ENCODE results near the gene PTPN3. TPM values are rescaled to one million over a fixed set of nuclear protein-coding genes. Genes with fewer than 3 reads are reported as not detected.

The PTPN3 gene
- total and polyA plus RNA-seq, 9 of the 15 experiments (the other 6 are each of a cell fraction or from before 2014, with no cell fraction given) = 0.02 TPM; not detected in 8

- in situ Hi-C loops (cut with MboI) = no loop called here
- H3K27me3 ChIP-seq (ENCODE audit: control insufficient read depth in 2 of 2, insufficient read depth in 2 of 2, low read length in 2 of 2) = peaks cover 0 to 29% of the 10 kb centered on the region in 2 experiments; a peak in 4 of 5 replicates
- BruUV-seq (replicated peaks) = no TSS peak
- TF ChIP-seq TCF3 (CRISPR knock-in tag; IDR thresholded peaks at IDR 0.05) (no peak), ZNF316 (IDR thresholded peaks at IDR 0.05) (no peak), PATZ1 (CRISPR knock-in tag; IDR thresholded peaks at IDR 0.05; ENCODE audit: borderline replicate concordance) (no peak)
- TF ChIP-seq, protein P1, sequence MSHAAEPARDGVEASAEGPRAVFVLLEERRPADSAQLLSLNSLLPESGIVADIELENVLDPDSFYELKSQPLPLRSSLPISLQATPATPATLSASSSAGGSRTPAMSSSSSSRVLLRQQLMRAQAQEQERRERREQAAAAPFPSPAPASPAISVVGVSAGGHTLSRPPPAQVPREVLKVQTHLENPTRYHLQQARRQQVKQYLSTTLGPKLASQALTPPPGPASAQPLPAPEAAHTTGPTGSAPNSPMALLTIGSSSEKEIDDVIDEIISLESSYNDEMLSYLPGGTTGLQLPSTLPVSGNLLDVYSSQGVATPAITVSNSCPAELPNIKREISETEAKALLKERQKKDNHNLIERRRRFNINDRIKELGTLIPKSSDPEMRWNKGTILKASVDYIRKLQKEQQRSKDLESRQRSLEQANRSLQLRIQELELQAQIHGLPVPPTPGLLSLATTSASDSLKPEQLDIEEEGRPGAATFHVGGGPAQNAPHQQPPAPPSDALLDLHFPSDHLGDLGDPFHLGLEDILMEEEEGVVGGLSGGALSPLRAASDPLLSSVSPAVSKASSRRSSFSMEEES (CRISPR knock-in tag; IDR thresholded peaks at IDR 0.05) = no peak
- TF ChIP-seq, protein P2, sequence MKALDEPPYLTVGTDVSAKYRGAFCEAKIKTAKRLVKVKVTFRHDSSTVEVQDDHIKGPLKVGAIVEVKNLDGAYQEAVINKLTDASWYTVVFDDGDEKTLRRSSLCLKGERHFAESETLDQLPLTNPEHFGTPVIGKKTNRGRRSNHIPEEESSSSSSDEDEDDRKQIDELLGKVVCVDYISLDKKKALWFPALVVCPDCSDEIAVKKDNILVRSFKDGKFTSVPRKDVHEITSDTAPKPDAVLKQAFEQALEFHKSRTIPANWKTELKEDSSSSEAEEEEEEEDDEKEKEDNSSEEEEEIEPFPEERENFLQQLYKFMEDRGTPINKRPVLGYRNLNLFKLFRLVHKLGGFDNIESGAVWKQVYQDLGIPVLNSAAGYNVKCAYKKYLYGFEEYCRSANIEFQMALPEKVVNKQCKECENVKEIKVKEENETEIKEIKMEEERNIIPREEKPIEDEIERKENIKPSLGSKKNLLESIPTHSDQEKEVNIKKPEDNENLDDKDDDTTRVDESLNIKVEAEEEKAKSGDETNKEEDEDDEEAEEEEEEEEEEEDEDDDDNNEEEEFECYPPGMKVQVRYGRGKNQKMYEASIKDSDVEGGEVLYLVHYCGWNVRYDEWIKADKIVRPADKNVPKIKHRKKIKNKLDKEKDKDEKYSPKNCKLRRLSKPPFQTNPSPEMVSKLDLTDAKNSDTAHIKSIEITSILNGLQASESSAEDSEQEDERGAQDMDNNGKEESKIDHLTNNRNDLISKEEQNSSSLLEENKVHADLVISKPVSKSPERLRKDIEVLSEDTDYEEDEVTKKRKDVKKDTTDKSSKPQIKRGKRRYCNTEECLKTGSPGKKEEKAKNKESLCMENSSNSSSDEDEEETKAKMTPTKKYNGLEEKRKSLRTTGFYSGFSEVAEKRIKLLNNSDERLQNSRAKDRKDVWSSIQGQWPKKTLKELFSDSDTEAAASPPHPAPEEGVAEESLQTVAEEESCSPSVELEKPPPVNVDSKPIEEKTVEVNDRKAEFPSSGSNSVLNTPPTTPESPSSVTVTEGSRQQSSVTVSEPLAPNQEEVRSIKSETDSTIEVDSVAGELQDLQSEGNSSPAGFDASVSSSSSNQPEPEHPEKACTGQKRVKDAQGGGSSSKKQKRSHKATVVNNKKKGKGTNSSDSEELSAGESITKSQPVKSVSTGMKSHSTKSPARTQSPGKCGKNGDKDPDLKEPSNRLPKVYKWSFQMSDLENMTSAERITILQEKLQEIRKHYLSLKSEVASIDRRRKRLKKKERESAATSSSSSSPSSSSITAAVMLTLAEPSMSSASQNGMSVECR (CRISPR knock-in tag; IDR thresholded peaks at IDR 0.05) = no peak
- TF ChIP-seq, protein P3, sequence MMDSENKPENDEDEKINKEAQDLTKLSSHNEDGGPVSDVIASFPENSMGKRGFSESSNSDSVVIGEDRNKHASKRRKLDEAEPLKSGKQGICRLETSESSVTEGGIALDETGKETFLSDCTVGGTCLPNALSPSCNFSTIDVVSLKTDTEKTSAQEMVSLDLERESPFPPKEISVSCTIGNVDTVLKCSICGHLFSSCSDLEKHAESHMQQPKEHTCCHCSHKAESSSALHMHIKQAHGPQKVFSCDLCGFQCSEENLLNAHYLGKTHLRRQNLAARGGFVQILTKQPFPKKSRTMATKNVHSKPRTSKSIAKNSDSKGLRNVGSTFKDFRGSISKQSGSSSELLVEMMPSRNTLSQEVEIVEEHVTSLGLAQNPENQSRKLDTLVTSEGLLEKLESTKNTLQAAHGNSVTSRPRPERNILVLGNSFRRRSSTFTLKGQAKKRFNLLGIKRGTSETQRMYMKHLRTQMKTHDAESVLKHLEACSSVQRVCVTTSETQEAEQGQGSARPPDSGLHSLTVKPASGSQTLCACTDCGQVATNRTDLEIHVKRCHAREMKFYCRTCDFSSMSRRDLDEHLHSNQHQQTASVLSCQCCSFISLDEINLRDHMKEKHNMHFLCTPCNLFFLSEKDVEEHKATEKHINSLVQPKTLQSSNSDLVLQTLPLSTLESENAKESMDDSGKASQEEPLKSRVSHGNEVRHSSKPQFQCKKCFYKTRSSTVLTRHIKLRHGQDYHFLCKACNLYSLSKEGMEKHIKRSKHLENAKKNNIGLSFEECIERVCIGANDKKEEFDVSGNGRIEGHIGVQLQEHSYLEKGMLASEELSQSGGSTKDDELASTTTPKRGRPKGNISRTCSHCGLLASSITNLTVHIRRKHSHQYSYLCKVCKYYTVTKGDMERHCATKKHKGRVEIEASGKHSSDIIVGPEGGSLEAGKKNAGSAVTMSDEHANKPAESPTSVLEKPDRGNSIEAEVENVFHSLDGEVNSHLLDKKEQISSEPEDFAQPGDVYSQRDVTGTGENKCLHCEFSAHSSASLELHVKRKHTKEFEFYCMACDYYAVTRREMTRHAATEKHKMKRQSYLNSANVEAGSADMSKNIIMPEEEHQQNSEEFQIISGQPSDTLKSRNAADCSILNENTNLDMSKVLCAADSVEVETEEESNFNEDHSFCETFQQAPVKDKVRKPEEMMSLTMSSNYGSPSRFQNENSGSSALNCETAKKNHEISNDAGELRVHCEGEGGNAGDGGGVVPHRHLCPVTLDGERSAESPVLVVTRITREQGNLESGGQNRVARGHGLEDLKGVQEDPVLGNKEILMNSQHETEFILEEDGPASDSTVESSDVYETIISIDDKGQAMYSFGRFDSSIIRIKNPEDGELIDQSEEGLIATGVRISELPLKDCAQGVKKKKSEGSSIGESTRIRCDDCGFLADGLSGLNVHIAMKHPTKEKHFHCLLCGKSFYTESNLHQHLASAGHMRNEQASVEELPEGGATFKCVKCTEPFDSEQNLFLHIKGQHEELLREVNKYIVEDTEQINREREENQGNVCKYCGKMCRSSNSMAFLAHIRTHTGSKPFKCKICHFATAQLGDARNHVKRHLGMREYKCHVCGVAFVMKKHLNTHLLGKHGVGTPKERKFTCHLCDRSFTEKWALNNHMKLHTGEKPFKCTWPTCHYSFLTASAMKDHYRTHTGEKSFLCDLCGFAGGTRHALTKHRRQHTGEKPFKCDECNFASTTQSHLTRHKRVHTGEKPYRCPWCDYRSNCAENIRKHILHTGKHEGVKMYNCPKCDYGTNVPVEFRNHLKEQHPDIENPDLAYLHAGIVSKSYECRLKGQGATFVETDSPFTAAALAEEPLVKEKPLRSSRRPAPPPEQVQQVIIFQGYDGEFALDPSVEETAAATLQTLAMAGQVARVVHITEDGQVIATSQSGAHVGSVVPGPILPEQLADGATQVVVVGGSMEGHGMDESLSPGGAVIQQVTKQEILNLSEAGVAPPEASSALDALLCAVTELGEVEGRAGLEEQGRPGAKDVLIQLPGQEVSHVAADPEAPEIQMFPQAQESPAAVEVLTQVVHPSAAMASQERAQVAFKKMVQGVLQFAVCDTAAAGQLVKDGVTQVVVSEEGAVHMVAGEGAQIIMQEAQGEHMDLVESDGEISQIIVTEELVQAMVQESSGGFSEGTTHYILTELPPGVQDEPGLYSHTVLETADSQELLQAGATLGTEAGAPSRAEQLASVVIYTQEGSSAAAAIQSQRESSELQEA (IDR thresholded peaks at IDR 0.05; ENCODE audit: low read depth) = no peak
Observed at GRCh38 chr9:109335121-109335520, 163.0 kb downstream of the PTPN3 start.

More at GRCh38 chr9:109335121-109335520, 163.0 kb downstream of the PTPN3 start:
- H4K20me1 ChIP-seq (replicated peaks; ENCODE audit: control insufficient read depth, insufficient read depth, low read length) = no peaks in the 10 kb centered on the region
- intact Hi-C loops (cut with micrococcal nuclease) = no loop called here
- no peaks in the 10 kb centered on the region for H3K9me1 ChIP-seq (ENCODE audit: control insufficient read depth, insufficient read depth, low read length)
- no peak overlapping the region for H2AFZ ChIP-seq (ENCODE audit: low read depth, low read length)
- H3K9me3 ChIP-seq (replicated peaks; ENCODE audit: control insufficient read depth, insufficient read depth, low read depth, low read length) = no peaks in the 10 kb centered on the region
- POLR2A ChIA-PET = no interaction called here
- 25% methylated on average over 7 of the region's 7 CpGs for WGBS (ENCODE audit: insufficient coverage, low coverage, missing lambda C conversion rate)
- no peaks in the 10 kb centered on the region for H3K36me3 ChIP-seq (ENCODE audit: control insufficient read depth, insufficient read depth, low read length)
- no peak overlapping the region for H3K4me2 ChIP-seq (ENCODE audit: insufficient read depth, low read length)
- H3K27ac ChIP-seq (ENCODE audit: extremely low read depth, low read depth, low read length) = no peak overlapping the region
- peaks cover 0 to 11% of the 10 kb centered on the region in 2 experiments; a peak in 3 of 5 replicates for H3K4me1 ChIP-seq (replicated peaks in 1 of 2; ENCODE audit: control insufficient read depth in 2 of 2, insufficient read depth in 2 of 2, low read length in 2 of 2)
- no peak overlapping the region for H3K4me3 ChIP-seq
- H3K79me2 ChIP-seq (ENCODE audit: control insufficient read depth, insufficient read depth, low read length) = no peaks in the 10 kb centered on the region
- CTCF ChIA-PET (ENCODE audit: low intra/inter-chr PET ratio) = no interaction called here
- ATAC-seq = no peak
- H3K9ac ChIP-seq (ENCODE audit: insufficient read depth in 1 of 2, low read depth in 2 of 2, low read length in 2 of 2) = no peak overlapping the region
- no peak for DNase-seq (ENCODE audit: extremely low read depth in 1 of 4, low spot score in 3 of 4)
- FAIRE-seq = no peak
